ENCODE data around the gene FAM81A. TPM values are rescaled to one million over a fixed set of nuclear protein-coding genes. Genes with fewer than 3 reads are reported as not detected.

Gene FAM81A
- total RNA-seq, 4 donors from 2014 or later, result 1.5 to 4.4 TPM; not detected in 2

DNA sequence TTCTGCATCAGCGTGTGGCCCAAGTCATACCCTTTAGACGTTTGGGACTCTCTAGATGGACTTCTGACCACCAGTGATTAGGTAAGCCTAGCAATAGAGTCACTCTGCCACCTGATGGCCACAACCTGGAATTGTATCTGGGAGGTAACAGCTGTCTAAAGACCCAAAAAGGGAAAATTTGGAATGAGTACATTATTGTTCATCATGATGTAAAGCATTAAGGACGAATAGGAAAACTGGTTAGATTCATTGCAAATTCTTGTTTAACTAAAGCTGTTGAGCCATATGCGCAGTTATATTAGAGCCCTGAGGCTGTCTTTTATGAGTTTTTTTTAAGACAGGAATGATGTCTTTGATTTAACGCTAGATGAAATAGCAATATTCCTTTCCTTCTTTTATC, 63.6 kb downstream of the FAM81A start:
- TF ChIP-seq, protein P1, sequence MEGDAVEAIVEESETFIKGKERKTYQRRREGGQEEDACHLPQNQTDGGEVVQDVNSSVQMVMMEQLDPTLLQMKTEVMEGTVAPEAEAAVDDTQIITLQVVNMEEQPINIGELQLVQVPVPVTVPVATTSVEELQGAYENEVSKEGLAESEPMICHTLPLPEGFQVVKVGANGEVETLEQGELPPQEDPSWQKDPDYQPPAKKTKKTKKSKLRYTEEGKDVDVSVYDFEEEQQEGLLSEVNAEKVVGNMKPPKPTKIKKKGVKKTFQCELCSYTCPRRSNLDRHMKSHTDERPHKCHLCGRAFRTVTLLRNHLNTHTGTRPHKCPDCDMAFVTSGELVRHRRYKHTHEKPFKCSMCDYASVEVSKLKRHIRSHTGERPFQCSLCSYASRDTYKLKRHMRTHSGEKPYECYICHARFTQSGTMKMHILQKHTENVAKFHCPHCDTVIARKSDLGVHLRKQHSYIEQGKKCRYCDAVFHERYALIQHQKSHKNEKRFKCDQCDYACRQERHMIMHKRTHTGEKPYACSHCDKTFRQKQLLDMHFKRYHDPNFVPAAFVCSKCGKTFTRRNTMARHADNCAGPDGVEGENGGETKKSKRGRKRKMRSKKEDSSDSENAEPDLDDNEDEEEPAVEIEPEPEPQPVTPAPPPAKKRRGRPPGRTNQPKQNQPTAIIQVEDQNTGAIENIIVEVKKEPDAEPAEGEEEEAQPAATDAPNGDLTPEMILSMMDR (IDR thresholded peaks at IDR 0.05), result peak in 2 of 4 experiments; percentile 5 to 14
- TF ChIP-seq POLR2A (IDR thresholded peaks at IDR 0.05), result no peak
- H3K4me1 ChIP-seq, result no peaks in the 10 kb centered on the region
- DNase-seq, result no peak
- H3K27me3 ChIP-seq, result no peaks in the 10 kb centered on the region
- no peaks in the 10 kb centered on the region for H3K36me3 ChIP-seq
- H3K4me3 ChIP-seq, result no peak overlapping the region
- no peaks in the 10 kb centered on the region for H3K9me3 ChIP-seq
- no peak overlapping the region for H3K27ac ChIP-seq
- intact Hi-C loops (cut with DNase I; ENCODE audit: low total_unique reads), result no loop called here

DNA sequence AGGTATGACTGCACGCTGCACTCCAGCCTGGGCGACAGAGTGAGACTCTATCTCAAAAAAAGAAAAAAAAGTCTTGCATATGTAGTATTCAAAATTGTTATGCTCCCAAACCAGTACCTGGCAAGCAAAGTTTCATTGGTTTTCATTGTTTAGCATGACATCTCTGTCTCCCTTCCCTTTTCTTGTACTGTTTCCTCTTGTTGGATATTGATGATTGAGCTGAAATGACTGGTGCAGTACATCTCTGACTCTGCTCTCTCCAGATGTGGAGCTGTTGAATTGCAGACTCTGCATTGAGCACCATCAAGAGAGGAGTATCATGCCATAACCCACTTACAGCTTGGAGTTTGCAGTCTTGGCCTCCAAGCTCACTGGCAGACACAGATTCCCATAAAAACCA, 77.2 kb downstream of the FAM81A start:
- no peaks in the 10 kb centered on the region for H3K36me3 ChIP-seq
- H3K9me3 ChIP-seq, result no peaks in the 10 kb centered on the region
- DNase-seq, result no peak
- H3K27ac ChIP-seq, result no peak overlapping the region
- H3K4me3 ChIP-seq, result no peak overlapping the region
- H3K27me3 ChIP-seq, result no peaks in the 10 kb centered on the region
- intact Hi-C loops (cut with DNase I; ENCODE audit: low total_unique reads), result no loop called here
- no peaks in the 10 kb centered on the region for H3K4me1 ChIP-seq
- TF ChIP-seq, protein P1 (IDR thresholded peaks at IDR 0.05), result no peak
- TF ChIP-seq POLR2A (IDR thresholded peaks at IDR 0.05), result no peak

DNA sequence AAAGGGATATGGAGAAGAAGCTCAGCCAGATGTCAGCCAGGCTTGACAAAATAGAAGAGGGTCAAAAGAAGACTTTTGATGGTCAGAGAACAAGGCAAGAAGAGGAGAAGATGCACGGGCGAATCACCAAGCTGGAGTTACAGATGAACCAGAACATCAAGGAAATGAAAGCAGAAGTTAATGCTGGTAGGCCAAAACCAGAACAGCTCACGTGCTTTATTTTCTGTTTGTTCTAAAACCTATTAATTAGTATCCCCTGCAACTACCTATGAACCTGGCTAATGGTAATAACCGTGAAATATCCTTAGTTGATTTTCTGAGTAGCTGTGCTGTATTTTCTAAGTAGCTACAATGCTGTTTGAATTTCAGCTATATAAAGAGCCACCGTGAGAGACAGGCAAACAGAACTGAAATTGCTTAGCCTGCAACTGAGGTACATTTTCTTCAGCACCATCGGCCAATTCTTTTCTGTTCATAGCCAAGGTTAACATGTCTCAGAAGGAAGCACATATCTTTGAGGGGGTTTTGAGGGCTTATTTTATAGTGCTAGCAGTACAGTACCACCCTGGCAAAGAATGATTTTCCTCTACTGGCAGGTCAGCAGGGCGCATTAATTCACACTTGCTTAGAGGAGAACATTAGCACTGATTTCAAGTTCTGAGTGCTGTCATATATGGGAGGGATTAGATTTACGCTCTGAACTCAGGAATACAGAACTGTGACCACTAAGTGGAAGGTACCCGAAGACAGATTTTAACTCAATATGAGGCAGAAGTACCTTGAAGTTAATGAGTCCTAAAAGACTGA, 78.9 kb downstream of the FAM81A start:
- Histone ChIP-seq H3K27me3 (no peaks in the 10 kb centered on the region), H3K9me3 (no peaks in the 10 kb centered on the region), H3K36me3 (no peaks in the 10 kb centered on the region), H3K4me3 (no peak overlapping the region), H3K27ac (no peak overlapping the region), H3K4me1 (no peaks in the 10 kb centered on the region)
- TF ChIP-seq, protein P1 (IDR thresholded peaks at IDR 0.05), result no peak
- no peak for TF ChIP-seq POLR2A (IDR thresholded peaks at IDR 0.05)
- intact Hi-C loops (cut with DNase I; ENCODE audit: low total_unique reads), result no loop called here
- no peak for DNase-seq

DNA sequence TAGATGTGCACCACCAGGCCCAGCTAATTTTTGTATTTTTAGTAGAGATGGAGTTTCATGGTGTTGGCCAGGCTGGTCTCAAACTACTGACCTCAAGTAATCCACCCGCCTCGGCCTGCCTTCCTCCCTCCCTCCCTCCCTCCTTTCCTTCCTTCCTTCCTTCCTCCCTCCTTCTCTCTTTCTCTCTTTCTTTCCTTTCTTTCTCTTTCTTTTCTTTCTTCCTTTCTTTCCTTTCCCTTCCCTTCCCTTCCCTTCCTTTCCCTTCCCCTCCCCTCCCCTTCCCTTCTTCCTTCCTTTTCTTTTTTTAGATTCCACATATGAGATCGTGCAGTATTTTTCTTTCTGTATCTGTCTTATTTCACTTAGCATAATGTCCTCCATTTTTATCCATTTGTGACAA, 81.3 kb downstream of the FAM81A start:
- Histone ChIP-seq H3K4me1 (no peaks in the 10 kb centered on the region), H3K4me3 (no peak overlapping the region), H3K36me3 (no peaks in the 10 kb centered on the region), H3K9me3 (no peaks in the 10 kb centered on the region), H3K27ac (no peak overlapping the region), H3K27me3 (no peaks in the 10 kb centered on the region)
- intact Hi-C loops (cut with DNase I; ENCODE audit: low total_unique reads), result no loop called here
- TF ChIP-seq, protein P1 (IDR thresholded peaks at IDR 0.05), result no peak
- DNase-seq, result no peak

DNA sequence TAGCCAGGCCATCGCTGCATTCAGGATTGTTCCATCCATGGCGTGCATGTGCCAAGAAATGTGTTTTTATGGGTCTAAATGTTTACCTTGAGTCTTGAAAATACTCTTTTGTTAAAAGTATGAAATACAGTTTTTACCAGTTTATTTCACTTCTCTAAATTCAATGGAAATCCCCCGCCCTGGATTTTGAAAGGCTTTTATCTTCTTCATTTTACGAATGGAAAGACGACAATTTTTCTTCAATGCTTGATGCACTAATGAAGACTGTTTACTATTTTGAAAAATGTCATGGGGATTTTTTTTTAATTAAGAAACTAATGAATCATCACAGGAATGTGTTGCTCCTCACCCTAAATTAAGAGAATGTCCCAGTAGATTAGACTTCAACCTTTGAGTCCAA, 83.5 kb downstream of the FAM81A start:
- no peak for DNase-seq
- H3K27me3 ChIP-seq, result no peaks in the 10 kb centered on the region
- intact Hi-C loops (cut with DNase I; ENCODE audit: low total_unique reads), result no loop called here

More for the DNA sequence above, 83.5 kb downstream of the FAM81A start:
- no peaks in the 10 kb centered on the region for H3K36me3 ChIP-seq
- H3K4me3 ChIP-seq, result no peak overlapping the region
- H3K4me1 ChIP-seq, result no peaks in the 10 kb centered on the region
- no peak for TF ChIP-seq POLR2A (IDR thresholded peaks at IDR 0.05)
- TF ChIP-seq, protein P1 (IDR thresholded peaks at IDR 0.05), result no peak
- no peak overlapping the region for H3K27ac ChIP-seq
- H3K9me3 ChIP-seq, result no peaks in the 10 kb centered on the region

All from uterus (tissue), 4 donors.